ENCODE data around the gene CT47A1. TPM values are rescaled to one million over a fixed set of nuclear protein-coding genes. Genes with fewer than 3 reads are reported as not detected.
"Not testable (repeated sequence)": the region's sequence is repeated elsewhere in the genome, so short reads cannot be mapped to it uniquely, and the experiment has no call there.

Gene CT47A1
- total RNA-seq, result not detected in 3 replicates
- long read RNA-seq, result 0 reads

- H3K9me3 Mint-ChIP-seq (ENCODE audit: low read depth); DNase-seq (ENCODE audit: low spot score); H3K36me3 Mint-ChIP-seq (ENCODE audit: low read depth); H3K4me1 Mint-ChIP-seq (ENCODE audit: low read depth); H3K27ac Mint-ChIP-seq (ENCODE audit: unreplicated experiment); H3K27me3 Mint-ChIP-seq (ENCODE audit: low read depth); H3K4me3 Mint-ChIP-seq (ENCODE audit: unreplicated experiment): not testable (repeated sequence)
Measured at GRCh38 chrX:120985660-120986059, at the start of gene CT47A1. CT47A1 (minus strand) TSS chrX:120985760; CDS start chrX:120985529, 231 bp downstream.

GRCh38 chrX:121032531-121032930 is 47.0 kb upstream of the CT47A1 start:
- DNase-seq (ENCODE audit: low spot score), result no peak
- Mint-ChIP-seq H3K4me3 (ENCODE audit: unreplicated experiment) (no peak overlapping the region), H3K27me3 (ENCODE audit: low read depth) (peaks cover 10% of the 10 kb centered on the region), H3K27ac (ENCODE audit: unreplicated experiment) (no peak overlapping the region), H3K36me3 (ENCODE audit: low read depth) (no peaks in the 10 kb centered on the region), H3K4me1 (ENCODE audit: low read depth) (no peaks in the 10 kb centered on the region), H3K9me3 (ENCODE audit: low read depth) (peaks cover 3% of the 10 kb centered on the region)
- no peak for TF ChIP-seq CTCF (IDR thresholded peaks at IDR 0.05)

GRCh38 chrX:121030083-121030482 is 44.5 kb upstream of the CT47A1 start:
- H3K27ac Mint-ChIP-seq (ENCODE audit: unreplicated experiment), result no peak overlapping the region
- DNase-seq (ENCODE audit: low spot score), result no peak
- H3K36me3 Mint-ChIP-seq (ENCODE audit: low read depth), result no peaks in the 10 kb centered on the region
- H3K27me3 Mint-ChIP-seq (ENCODE audit: low read depth), result peaks cover 8% of the 10 kb centered on the region
- no peak overlapping the region for H3K4me3 Mint-ChIP-seq (ENCODE audit: unreplicated experiment)
- TF ChIP-seq CTCF (IDR thresholded peaks at IDR 0.05), result no peak
- H3K4me1 Mint-ChIP-seq (ENCODE audit: low read depth), result no peaks in the 10 kb centered on the region
- H3K9me3 Mint-ChIP-seq (ENCODE audit: low read depth), result peaks cover 3% of the 10 kb centered on the region

- H3K36me3 Mint-ChIP-seq (ENCODE audit: low read depth), result no peaks in the 10 kb centered on the region
Measured at GRCh38 chrX:121028419-121028818, 42.9 kb upstream of the CT47A1 start.

GRCh38 chrX:121014826-121015225 is 29.3 kb upstream of the CT47A1 start:
- Mint-ChIP-seq H3K4me3 (ENCODE audit: unreplicated experiment) (no peak overlapping the region), H3K27ac (ENCODE audit: unreplicated experiment) (no peak overlapping the region), H3K9me3 (ENCODE audit: low read depth) (peaks cover 8% of the 10 kb centered on the region), H3K36me3 (ENCODE audit: low read depth) (no peaks in the 10 kb centered on the region), H3K4me1 (ENCODE audit: low read depth) (no peaks in the 10 kb centered on the region), H3K27me3 (ENCODE audit: low read depth) (peaks cover 5% of the 10 kb centered on the region)
- DNase-seq (ENCODE audit: low spot score), result no peak
- no peak for TF ChIP-seq CTCF (IDR thresholded peaks at IDR 0.05)

More at GRCh38 chrX:121028419-121028818, 42.9 kb upstream of the CT47A1 start:
- Mint-ChIP-seq H3K4me1 (ENCODE audit: low read depth) (no peaks in the 10 kb centered on the region), H3K27me3 (ENCODE audit: low read depth) (peaks cover 4% of the 10 kb centered on the region), H3K27ac (ENCODE audit: unreplicated experiment) (no peak overlapping the region), H3K4me3 (ENCODE audit: unreplicated experiment) (no peak overlapping the region), H3K9me3 (ENCODE audit: low read depth) (peaks cover 5% of the 10 kb centered on the region)
- no peak for TF ChIP-seq CTCF (IDR thresholded peaks at IDR 0.05)
- no peak for DNase-seq (ENCODE audit: low spot score)

GRCh38 chrX:121013897-121014455 is 28.4 kb upstream of the CT47A1 start:
- H3K27ac Mint-ChIP-seq (ENCODE audit: unreplicated experiment), result no peak overlapping the region
- H3K4me3 Mint-ChIP-seq (ENCODE audit: unreplicated experiment), result no peak overlapping the region
- H3K36me3 Mint-ChIP-seq (ENCODE audit: low read depth), result no peaks in the 10 kb centered on the region
- DNase-seq (ENCODE audit: low spot score), result no peak
- TF ChIP-seq CTCF (IDR thresholded peaks at IDR 0.05), result no peak
- H3K9me3 Mint-ChIP-seq (ENCODE audit: low read depth), result peaks cover 8% of the 10 kb centered on the region
- peaks cover 5% of the 10 kb centered on the region for H3K27me3 Mint-ChIP-seq (ENCODE audit: low read depth)
- no peaks in the 10 kb centered on the region for H3K4me1 Mint-ChIP-seq (ENCODE audit: low read depth)

Data from chondrocyte (in vitro differentiated cells).